Peyer's patch (tissue), 4 donors: ENCODE results near the gene MMEL1.

Source experiments
- CTCF ChIP-seq, 6 experiments: fragments of 450-650 bp in 4 of 6; fragments of 200-600 bp in 2 of 6; sonication (generic) in 1 of 6; IDR thresholded peaks; one replicate each; pipeline ENCODE4 v1.5.1; 2017 to 2019; ENCODE audit warnings: antibody characterized with exemption in 6 of 6, mild to moderate bottlenecking in 3 of 6, moderate library complexity in 1 of 6
- POLR2A ChIP-seq, 2 donors: fragments of 450-650 bp; IDR thresholded peaks; one replicate each; pipeline ENCODE4 v1.5.1; 2017; ENCODE audit warnings: antibody characterized with exemption in 2 of 2, mild to moderate bottlenecking in 2 of 2, moderate library complexity in 2 of 2

- TF ChIP-seq CTCF (IDR thresholded peaks at IDR 0.05) (no peak), POLR2A (IDR thresholded peaks at IDR 0.05) (no peak)
These were observed 63.8 kb downstream of the MMEL1 start for GRCh38 chr1:2569060-2569459.
